Measurements from ENCODE around the gene DNAJC7.
A peak's percentile ranks its signal among the peaks of the same experiment; 100 is the strongest.

The DNAJC7 gene

GRCh38 chr17:42016941-42017865 lies at the start of gene DNAJC7:
TSS of gene DNAJC7 (minus strand) at chr17:42017439. CDS start at chr17:42017416, 23 bp downstream.
- TF ChIP-seq GATA1 (IDR thresholded peaks at IDR 0.05; ENCODE audit: low read depth, low read length), result no peak
- TF ChIP-seq POLR2A (IDR thresholded peaks at IDR 0.05; ENCODE audit: low read length), result peak; percentile 90
- DNase-seq, result peak; percentile 93 to 95

- no peak for DNase-seq
Observed at GRCh38 chr17:42065201-42065600, 48.0 kb upstream of the DNAJC7 start.

GRCh38 chr17:42062681-42063080 lies 45.4 kb upstream of the DNAJC7 start:
- TF ChIP-seq POLR2A (IDR thresholded peaks at IDR 0.05; ENCODE audit: low read length) (no peak), GATA1 (IDR thresholded peaks at IDR 0.05; ENCODE audit: low read depth, low read length) (no peak)
- DNase-seq, result no peak

More at GRCh38 chr17:42065201-42065600, 48.0 kb upstream of the DNAJC7 start:
- TF ChIP-seq POLR2A (IDR thresholded peaks at IDR 0.05; ENCODE audit: low read length) (no peak), GATA1 (IDR thresholded peaks at IDR 0.05; ENCODE audit: low read depth, low read length) (no peak)

GRCh38 chr17:42061646-42062487 lies 44.6 kb upstream of the DNAJC7 start:
- TF ChIP-seq GATA1 (IDR thresholded peaks at IDR 0.05; ENCODE audit: low read depth, low read length), result no peak
- no peak for TF ChIP-seq POLR2A (IDR thresholded peaks at IDR 0.05; ENCODE audit: low read length)
- peak in 1 of 2 experiments; percentile 54 for DNase-seq

GRCh38 chr17:42060231-42060630 lies 43.0 kb upstream of the DNAJC7 start:
- TF ChIP-seq POLR2A (IDR thresholded peaks at IDR 0.05; ENCODE audit: low read length) (no peak), GATA1 (IDR thresholded peaks at IDR 0.05; ENCODE audit: low read depth, low read length) (no peak)
- no peak for DNase-seq

- TF ChIP-seq POLR2A (IDR thresholded peaks at IDR 0.05; ENCODE audit: low read length) (no peak), GATA1 (IDR thresholded peaks at IDR 0.05; ENCODE audit: low read depth, low read length) (no peak)
Observed at GRCh38 chr17:42059815-42060214, 42.6 kb upstream of the DNAJC7 start.

GRCh38 chr17:42058063-42058462 lies 40.8 kb upstream of the DNAJC7 start:
- TF ChIP-seq POLR2A (IDR thresholded peaks at IDR 0.05; ENCODE audit: low read length), result no peak
- no peak for TF ChIP-seq GATA1 (IDR thresholded peaks at IDR 0.05; ENCODE audit: low read depth, low read length)
- no peak for DNase-seq

More at GRCh38 chr17:42059815-42060214, 42.6 kb upstream of the DNAJC7 start:
- no peak for DNase-seq

GRCh38 chr17:42056635-42057034 lies 39.4 kb upstream of the DNAJC7 start:
- DNase-seq, result no peak
- no peak for TF ChIP-seq POLR2A (IDR thresholded peaks at IDR 0.05; ENCODE audit: low read length)
- TF ChIP-seq GATA1 (IDR thresholded peaks at IDR 0.05; ENCODE audit: low read depth, low read length), result no peak

- no peak for DNase-seq
- TF ChIP-seq GATA1 (IDR thresholded peaks at IDR 0.05; ENCODE audit: low read depth, low read length), result no peak
- TF ChIP-seq POLR2A (IDR thresholded peaks at IDR 0.05; ENCODE audit: low read length), result no peak
Observed at GRCh38 chr17:42055496-42055895, 38.3 kb upstream of the DNAJC7 start.

GRCh38 chr17:42055027-42055426 lies 37.8 kb upstream of the DNAJC7 start:
- no peak for DNase-seq
- TF ChIP-seq GATA1 (IDR thresholded peaks at IDR 0.05; ENCODE audit: low read depth, low read length) (no peak), POLR2A (IDR thresholded peaks at IDR 0.05; ENCODE audit: low read length) (no peak)

- no peak for DNase-seq
- TF ChIP-seq POLR2A (IDR thresholded peaks at IDR 0.05; ENCODE audit: low read length) (no peak), GATA1 (IDR thresholded peaks at IDR 0.05; ENCODE audit: low read depth, low read length) (no peak)
Observed at GRCh38 chr17:42053731-42054500, 36.7 kb upstream of the DNAJC7 start.

GRCh38 chr17:42052346-42052877 lies 35.2 kb upstream of the DNAJC7 start:
- TF ChIP-seq POLR2A (IDR thresholded peaks at IDR 0.05; ENCODE audit: low read length), result no peak
- TF ChIP-seq GATA1 (IDR thresholded peaks at IDR 0.05; ENCODE audit: low read depth, low read length), result no peak
- DNase-seq, result no peak

GRCh38 chr17:42051645-42052044 lies 34.4 kb upstream of the DNAJC7 start:
- no peak for DNase-seq

More at GRCh38 chr17:42051645-42052044, 34.4 kb upstream of the DNAJC7 start:
- TF ChIP-seq GATA1 (IDR thresholded peaks at IDR 0.05; ENCODE audit: low read depth, low read length) (no peak), POLR2A (IDR thresholded peaks at IDR 0.05; ENCODE audit: low read length) (no peak)

Data from erythroblast (primary cell).